Keratinocyte (primary cell): Measurements from ENCODE around the gene RBBP9. TPM values are rescaled to one million over a fixed set of nuclear protein-coding genes. Genes with fewer than 3 reads are reported as not detected.

Experiments used
- DNase-seq: peaks from one replicate; pipeline ENCODE4 v3.0.0-alpha.2; 2011; ENCODE audit warnings: low read depth, missing footprints, low spot score
- FAIRE-seq: peaks from 2 replicates; lab custom pipeline; 2011; peaks lifted over from hg19 to GRCh38; lab: Jason Lieb, UNC
- H2AFZ ChIP-seq: 2 replicates; pipeline ENCODE4 v1.6.0; 2012; ENCODE audit warnings: low read length, control low read depth, inconsistent platforms; ENCODE audit not compliant: control insufficient read depth
- H3K27ac ChIP-seq: 2 replicates; pipeline ENCODE4 v1.5.1; 2011; ENCODE audit warnings: low read length; ENCODE audit not compliant: control insufficient read depth, insufficient read depth
- H3K27me3 ChIP-seq: 3 replicates; pipeline ENCODE4 v1.6.0; 2011; ENCODE audit warnings: low read length; ENCODE audit not compliant: control insufficient read depth, insufficient read depth; ENCODE audit errors: extremely low read depth
- H3K36me3 ChIP-seq, 2 experiments: 2 replicates in 1 of 2; 3 replicates in 1 of 2; pipeline ENCODE4 v1.5.1; 2011; ENCODE audit warnings: low read length in 2 of 2, mild to moderate bottlenecking in 1 of 2; ENCODE audit not compliant: control insufficient read depth in 2 of 2, insufficient read depth in 2 of 2; ENCODE audit errors: extremely low read depth in 1 of 2
- H3K4me1 ChIP-seq: 3 replicates; pipeline ENCODE4 v1.5.1; 2011; ENCODE audit warnings: low read length; ENCODE audit not compliant: control insufficient read depth, insufficient read depth; ENCODE audit errors: extremely low read depth
- H3K4me2 ChIP-seq: 3 replicates; pipeline ENCODE4 v1.6.0; 2011; ENCODE audit warnings: low read depth, low read length; ENCODE audit not compliant: control insufficient read depth, insufficient read depth; ENCODE audit errors: extremely low read depth
- H3K4me3 ChIP-seq, 3 experiments: fragments of 200-600 bp in 1 of 3; sonication (generic) in 1 of 3; 2 replicates in 2 of 3; 3 replicates in 1 of 3; pipeline ENCODE4 v1.5.1; 2011 to 2016; ENCODE audit warnings: low read length in 3 of 3, mild to moderate bottlenecking in 3 of 3, control low read depth in 2 of 3, inconsistent platforms in 1 of 3, low read depth in 1 of 3, mixed read lengths in 1 of 3, mixed run types in 1 of 3, moderate library complexity in 1 of 3; ENCODE audit not compliant: control insufficient read depth in 2 of 3, insufficient read depth in 2 of 3; ENCODE audit errors: extremely low read depth in 1 of 3
- H3K79me2 ChIP-seq: 2 replicates; pipeline ENCODE4 v1.6.0; 2012; ENCODE audit warnings: low read length; ENCODE audit not compliant: control insufficient read depth, insufficient read depth
- H3K9ac ChIP-seq: 3 replicates; pipeline ENCODE4 v1.6.0; 2011; ENCODE audit warnings: low read length; ENCODE audit not compliant: control insufficient read depth, insufficient read depth; ENCODE audit errors: extremely low read depth
- H3K9me1 ChIP-seq: 3 replicates; pipeline ENCODE4 v1.6.0; 2011; ENCODE audit warnings: low read length; ENCODE audit not compliant: control insufficient read depth, insufficient read depth; ENCODE audit errors: extremely low read depth
- H3K9me3 ChIP-seq: 2 replicates; pipeline ENCODE4 v1.5.1; 2012; ENCODE audit warnings: low read depth, low read length; ENCODE audit not compliant: control insufficient read depth
- H4K20me1 ChIP-seq: 3 replicates; pipeline ENCODE4 v1.6.0; 2011; ENCODE audit warnings: low read length; ENCODE audit not compliant: control insufficient read depth, insufficient read depth; ENCODE audit errors: extremely low read depth
- EZH2 ChIP-seq: IDR thresholded peaks from one replicate; pipeline ENCODE4 v1.6.1; 2012; ENCODE audit warnings: inconsistent platforms, mild to moderate bottlenecking, low read length, moderate library complexity
- dilution Hi-C: fragments of 300-500 bp; cut with MboI; formaldehyde crosslinking; loops from one replicate; pipeline ENCODE4 v1.7.0; 2020; ENCODE audit warnings: low sequenced_read_pairs; ENCODE audit not compliant: extremely low pct_ligation_motif_present
- polyA plus RNA-seq, 5 experiments: library from polyadenylated mRNA; depleted of rRNA in 3 of 5; stranded (reverse) in 3 of 5; stranded (forward) in 1 of 5; unstranded in 1 of 5; fragments of >200 nt; gene quantifications; 1 replicate in 1 of 5; 2 replicates in 3 of 5; 3 replicates in 1 of 5; pipeline versions ENCODE4 v1.2.1 to v1.2.3, GENCODE V29; 2011 to 2012; ENCODE audit warnings: missing spikeins in 2 of 5, low read depth in 1 of 5, low replicate concordance in 1 of 5
- TF ChIP-seq, protein P1 (sequence below), 3 experiments: IDR thresholded peaks in 1 of 3; conservative IDR thresholded peaks in 1 of 3; optimal IDR thresholded peaks in 1 of 3; 2 replicates in 2 of 3; 3 replicates in 1 of 3; pipeline versions ENCODE3 to v1.5.1; 2011; ENCODE audit warnings: low read length in 3 of 3, mild to moderate bottlenecking in 3 of 3, moderate library complexity in 2 of 3, control low read depth in 1 of 3, inconsistent platforms in 1 of 3; ENCODE audit not compliant: insufficient read depth in 2 of 3; ENCODE audit errors: extremely low read depth in 1 of 3

The RBBP9 gene
- polyA plus RNA-seq, 1 donor (not counting 4 experiments of a cell fraction or from before 2014, with no cell fraction given): 17.9 TPM

DNA sequence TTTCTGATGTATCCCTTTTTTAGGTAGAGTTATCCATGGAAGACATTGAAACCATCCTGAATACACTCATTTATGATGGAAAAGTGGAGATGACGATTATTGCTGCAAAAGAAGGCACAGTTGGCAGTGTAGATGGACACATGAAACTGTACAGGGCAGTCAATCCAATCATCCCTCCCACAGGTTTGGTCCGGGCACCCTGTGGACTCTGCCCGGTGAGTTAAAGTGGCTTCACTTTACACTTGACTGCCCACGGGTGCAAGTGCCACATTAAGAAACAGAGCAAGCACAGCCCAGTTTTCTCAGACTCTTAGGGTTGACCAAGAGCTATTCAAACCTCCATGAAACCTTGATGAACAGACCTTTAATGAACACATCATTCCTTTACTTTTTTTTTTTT lies 15.4 kb downstream of the RBBP9 start:
- dilution Hi-C loops: no loop called here
- Histone ChIP-seq H3K9me1 (no peaks in the 10 kb centered on the region), H3K4me2 (no peak overlapping the region), H3K9me3 (no peaks in the 10 kb centered on the region), H2AFZ (no peak overlapping the region), H3K27me3 (no peaks in the 10 kb centered on the region), H3K27ac (no peak overlapping the region), H3K79me2 (no peaks in the 10 kb centered on the region), H3K4me1 (no peaks in the 10 kb centered on the region), H3K4me3 (no peak overlapping the region), H4K20me1 (no peaks in the 10 kb centered on the region), H3K36me3 (peaks cover 10 to 16% of the 10 kb centered on the region in 2 experiments), H3K9ac (no peak overlapping the region)
- no peak for DNase-seq
- no peak for TF ChIP-seq EZH2
- TF ChIP-seq, protein P1, sequence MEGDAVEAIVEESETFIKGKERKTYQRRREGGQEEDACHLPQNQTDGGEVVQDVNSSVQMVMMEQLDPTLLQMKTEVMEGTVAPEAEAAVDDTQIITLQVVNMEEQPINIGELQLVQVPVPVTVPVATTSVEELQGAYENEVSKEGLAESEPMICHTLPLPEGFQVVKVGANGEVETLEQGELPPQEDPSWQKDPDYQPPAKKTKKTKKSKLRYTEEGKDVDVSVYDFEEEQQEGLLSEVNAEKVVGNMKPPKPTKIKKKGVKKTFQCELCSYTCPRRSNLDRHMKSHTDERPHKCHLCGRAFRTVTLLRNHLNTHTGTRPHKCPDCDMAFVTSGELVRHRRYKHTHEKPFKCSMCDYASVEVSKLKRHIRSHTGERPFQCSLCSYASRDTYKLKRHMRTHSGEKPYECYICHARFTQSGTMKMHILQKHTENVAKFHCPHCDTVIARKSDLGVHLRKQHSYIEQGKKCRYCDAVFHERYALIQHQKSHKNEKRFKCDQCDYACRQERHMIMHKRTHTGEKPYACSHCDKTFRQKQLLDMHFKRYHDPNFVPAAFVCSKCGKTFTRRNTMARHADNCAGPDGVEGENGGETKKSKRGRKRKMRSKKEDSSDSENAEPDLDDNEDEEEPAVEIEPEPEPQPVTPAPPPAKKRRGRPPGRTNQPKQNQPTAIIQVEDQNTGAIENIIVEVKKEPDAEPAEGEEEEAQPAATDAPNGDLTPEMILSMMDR (optimal IDR thresholded peaks at IDR 0.05 in 1 of 3, IDR thresholded peaks at IDR 0.05 in 1 of 3, conservative IDR thresholded peaks at IDR 0.05 in 1 of 3; ENCODE audit: extremely low read depth in 1 of 3, insufficient read depth in 2 of 3, low read length in 3 of 3): no peak
- no peak for FAIRE-seq

DNA sequence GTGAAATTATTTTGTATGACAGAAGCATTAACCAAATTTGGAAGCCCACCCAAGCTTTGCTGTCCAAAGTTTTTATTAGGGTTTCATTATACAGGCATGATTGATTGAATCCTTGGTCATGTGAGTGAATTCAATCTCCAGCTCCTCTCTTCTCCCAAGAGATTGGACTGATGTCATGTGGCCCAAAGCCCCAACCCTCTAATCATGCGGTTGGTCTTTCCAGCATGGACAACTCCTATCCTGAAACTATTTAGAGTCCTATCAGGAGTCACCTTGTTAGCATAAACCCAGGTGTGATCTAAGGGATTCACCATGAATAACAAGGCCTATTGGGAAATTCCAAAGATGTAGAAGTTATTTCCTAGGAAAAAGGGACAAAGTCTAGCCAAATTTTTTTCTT lies 19.2 kb downstream of the RBBP9 start:
- DNase-seq (no peak), FAIRE-seq (no peak)
- no peak overlapping the region for H3K27ac ChIP-seq
- no peaks in the 10 kb centered on the region for H3K27me3 ChIP-seq
- no peaks in the 10 kb centered on the region for H3K79me2 ChIP-seq
- H3K4me3 ChIP-seq: no peak overlapping the region
- H2AFZ ChIP-seq: no peak overlapping the region
- H3K4me2 ChIP-seq: no peak overlapping the region
- no peaks in the 10 kb centered on the region for H3K9me1 ChIP-seq
- H3K36me3 ChIP-seq: peaks cover 9 to 21% of the 10 kb centered on the region in 2 experiments
- no peak overlapping the region for H3K9ac ChIP-seq
- no peaks in the 10 kb centered on the region for H4K20me1 ChIP-seq
- no peaks in the 10 kb centered on the region for H3K9me3 ChIP-seq
- TF ChIP-seq EZH2: no peak
- TF ChIP-seq, protein P1 (optimal IDR thresholded peaks at IDR 0.05 in 1 of 3, IDR thresholded peaks at IDR 0.05 in 1 of 3, conservative IDR thresholded peaks at IDR 0.05 in 1 of 3; ENCODE audit: extremely low read depth in 1 of 3, insufficient read depth in 2 of 3, low read length in 3 of 3): no peak
- dilution Hi-C loops: no loop called here
- no peaks in the 10 kb centered on the region for H3K4me1 ChIP-seq
